ENCODE results near the gene SLCO3A1.

The SLCO3A1 gene

GRCh38 chr15:92166029-92166428 is 312.5 kb downstream of the SLCO3A1 start:
- no peak for TF ChIP-seq CTCF (IDR thresholded peaks at IDR 0.05; ENCODE audit: low read depth, low read length, missing control alignments)
- no peak for DNase-seq (ENCODE audit: extremely low read depth, low read depth)
- no peak overlapping the region for H3K4me3 ChIP-seq (replicated peaks; ENCODE audit: low read depth, low read length)

GRCh38 chr15:92166751-92167405 is 313.4 kb downstream of the SLCO3A1 start:
- TF ChIP-seq CTCF (IDR thresholded peaks at IDR 0.05; ENCODE audit: low read depth, low read length, missing control alignments), result no peak
- H3K4me3 ChIP-seq (replicated peaks; ENCODE audit: low read depth, low read length), result no peak overlapping the region
- DNase-seq (ENCODE audit: extremely low read depth, low read depth), result no peak

- no peak for DNase-seq (ENCODE audit: extremely low read depth, low read depth)
- no peak overlapping the region for H3K4me3 ChIP-seq (replicated peaks; ENCODE audit: low read depth, low read length)
- TF ChIP-seq CTCF (IDR thresholded peaks at IDR 0.05; ENCODE audit: low read depth, low read length, missing control alignments), result no peak
Observed at GRCh38 chr15:92167451-92167850, 313.9 kb downstream of the SLCO3A1 start.

GRCh38 chr15:92168066-92168683 is 314.7 kb downstream of the SLCO3A1 start:
- H3K4me3 ChIP-seq (replicated peaks; ENCODE audit: low read depth, low read length), result no peak overlapping the region
- no peak for DNase-seq (ENCODE audit: extremely low read depth, low read depth)
- no peak for TF ChIP-seq CTCF (IDR thresholded peaks at IDR 0.05; ENCODE audit: low read depth, low read length, missing control alignments)

- DNase-seq (ENCODE audit: extremely low read depth, low read depth), result no peak
- TF ChIP-seq CTCF (IDR thresholded peaks at IDR 0.05; ENCODE audit: low read depth, low read length, missing control alignments), result no peak
- H3K4me3 ChIP-seq (replicated peaks; ENCODE audit: low read depth, low read length), result no peak overlapping the region
Observed at GRCh38 chr15:92170897-92171296, 317.4 kb downstream of the SLCO3A1 start.

GRCh38 chr15:92178911-92179310 is 325.4 kb downstream of the SLCO3A1 start:
- TF ChIP-seq CTCF (IDR thresholded peaks at IDR 0.05; ENCODE audit: low read depth, low read length, missing control alignments), result no peak
- DNase-seq (ENCODE audit: extremely low read depth, low read depth), result no peak
- H3K4me3 ChIP-seq (replicated peaks; ENCODE audit: low read depth, low read length), result no peak overlapping the region
